ENCODE results near the gene TUBGCP6. TPM values are rescaled to one million over a fixed set of nuclear protein-coding genes. Genes with fewer than 3 reads are reported as not detected.

The TUBGCP6 gene
- total RNA-seq, 1 donor from 2014 or later, result 16.9 TPM

DNA sequence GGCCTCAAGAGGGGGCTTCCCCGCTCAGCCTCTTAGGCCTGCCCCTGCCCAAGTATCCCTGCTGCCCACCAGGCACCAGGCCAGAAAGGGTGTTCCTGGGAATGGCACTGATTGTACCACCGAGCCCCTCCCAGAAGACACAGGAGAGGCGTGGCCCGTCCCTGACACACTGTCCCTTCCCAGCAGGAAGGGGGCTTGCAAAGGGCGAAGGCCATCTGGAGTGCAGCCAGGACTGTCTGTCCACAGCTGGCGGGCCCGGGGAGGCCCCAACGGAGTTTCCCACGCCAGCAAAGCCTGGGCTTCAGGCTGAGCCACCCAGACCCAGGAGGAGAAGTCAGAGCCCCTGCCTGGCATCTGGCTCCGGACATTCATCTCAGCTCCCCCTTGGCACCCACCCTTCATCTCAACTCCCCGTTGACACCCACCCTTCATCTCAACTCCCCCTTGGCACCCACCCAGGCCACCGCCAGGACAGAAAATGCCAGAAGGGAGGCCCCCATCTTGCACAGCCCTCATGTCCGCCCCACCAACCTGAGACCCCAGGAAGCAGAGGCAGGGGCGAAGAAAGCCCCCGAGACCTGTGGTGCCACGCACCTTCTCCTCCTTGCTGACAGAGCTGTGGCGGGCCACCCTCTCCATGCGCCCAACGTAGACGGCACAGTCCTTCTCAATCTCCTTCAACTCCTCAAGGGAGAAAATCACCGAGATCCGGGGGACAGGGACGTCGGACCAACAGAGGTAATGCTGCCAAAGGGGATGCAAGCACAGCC, 19.4 kb downstream of the TUBGCP6 start:
- Histone ChIP-seq H3K4me1 (no peaks in the 10 kb centered on the region), H2AFZ (replicated peaks) (no peak overlapping the region), H3K36me3 (no peaks in the 10 kb centered on the region), H3K4me3 (no peak overlapping the region), H3K4me2 (no peak overlapping the region), H3K27ac (no peak overlapping the region), H3K27me3 (no peaks in the 10 kb centered on the region), H3K9ac (no peak overlapping the region), H4K20me1 (ENCODE audit: low read depth) (peaks cover 5% of the 10 kb centered on the region), H3F3A (ENCODE audit: low read depth) (no peaks in the 10 kb centered on the region), H3K9me3 (ENCODE audit: low read depth) (no peaks in the 10 kb centered on the region), H3K79me2 (ENCODE audit: low read depth) (no peaks in the 10 kb centered on the region)
- Mint-ChIP-seq H3K9me3 (no peaks in the 10 kb centered on the region), H3K4me3 (peak overlapping the region; percentile 43), H3K27ac (no peak overlapping the region), H3K36me3 (peaks cover 11% of the 10 kb centered on the region), H3K4me1 (no peaks in the 10 kb centered on the region), H3K27me3 (ENCODE audit: insufficient read depth, low read depth) (peaks cover 13% of the 10 kb centered on the region)
- DNase-seq (ENCODE audit: low spot score), result no peak
- TF ChIP-seq EZH2phosphoT487 (IDR thresholded peaks at IDR 0.05) (no peak), EZH2 (IDR thresholded peaks at IDR 0.05) (no peak)
- TF ChIP-seq, protein P1, sequence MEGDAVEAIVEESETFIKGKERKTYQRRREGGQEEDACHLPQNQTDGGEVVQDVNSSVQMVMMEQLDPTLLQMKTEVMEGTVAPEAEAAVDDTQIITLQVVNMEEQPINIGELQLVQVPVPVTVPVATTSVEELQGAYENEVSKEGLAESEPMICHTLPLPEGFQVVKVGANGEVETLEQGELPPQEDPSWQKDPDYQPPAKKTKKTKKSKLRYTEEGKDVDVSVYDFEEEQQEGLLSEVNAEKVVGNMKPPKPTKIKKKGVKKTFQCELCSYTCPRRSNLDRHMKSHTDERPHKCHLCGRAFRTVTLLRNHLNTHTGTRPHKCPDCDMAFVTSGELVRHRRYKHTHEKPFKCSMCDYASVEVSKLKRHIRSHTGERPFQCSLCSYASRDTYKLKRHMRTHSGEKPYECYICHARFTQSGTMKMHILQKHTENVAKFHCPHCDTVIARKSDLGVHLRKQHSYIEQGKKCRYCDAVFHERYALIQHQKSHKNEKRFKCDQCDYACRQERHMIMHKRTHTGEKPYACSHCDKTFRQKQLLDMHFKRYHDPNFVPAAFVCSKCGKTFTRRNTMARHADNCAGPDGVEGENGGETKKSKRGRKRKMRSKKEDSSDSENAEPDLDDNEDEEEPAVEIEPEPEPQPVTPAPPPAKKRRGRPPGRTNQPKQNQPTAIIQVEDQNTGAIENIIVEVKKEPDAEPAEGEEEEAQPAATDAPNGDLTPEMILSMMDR (IDR thresholded peaks at IDR 0.05), result no peak

DNA sequence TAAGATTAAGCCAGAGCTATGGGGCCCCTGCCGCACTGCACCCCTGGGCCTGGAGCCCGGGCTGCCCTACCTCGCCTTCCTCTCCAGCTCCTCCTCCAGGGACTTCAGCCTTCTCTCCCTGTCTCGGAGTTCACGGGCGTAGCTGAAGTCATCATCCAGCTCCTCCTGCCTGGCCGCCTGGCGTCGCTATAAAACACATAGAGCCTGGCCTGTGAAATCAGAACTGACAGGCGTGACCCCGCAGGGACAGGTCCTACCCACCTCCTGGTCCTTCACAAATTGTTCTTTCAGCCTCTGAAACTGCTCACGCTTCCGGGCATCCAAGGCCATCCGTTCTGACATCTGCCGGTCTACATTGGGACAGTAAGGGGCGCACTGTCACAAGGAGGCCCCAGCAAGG, 20.8 kb downstream of the TUBGCP6 start:
- Histone ChIP-seq H3K36me3 (no peaks in the 10 kb centered on the region), H3K4me2 (no peak overlapping the region), H3K79me2 (ENCODE audit: low read depth) (no peaks in the 10 kb centered on the region), H3F3A (ENCODE audit: low read depth) (no peaks in the 10 kb centered on the region), H3K9ac (no peak overlapping the region), H3K4me3 (no peak overlapping the region), H3K4me1 (no peaks in the 10 kb centered on the region), H2AFZ (replicated peaks) (no peak overlapping the region), H3K9me3 (ENCODE audit: low read depth) (no peaks in the 10 kb centered on the region), H3K27ac (no peak overlapping the region), H3K27me3 (no peaks in the 10 kb centered on the region), H4K20me1 (ENCODE audit: low read depth) (no peaks in the 10 kb centered on the region)
- Mint-ChIP-seq H3K4me1 (no peaks in the 10 kb centered on the region), H3K36me3 (peaks cover 6% of the 10 kb centered on the region), H3K9me3 (no peaks in the 10 kb centered on the region), H3K27ac (no peak overlapping the region), H3K27me3 (ENCODE audit: insufficient read depth, low read depth) (peaks cover 13% of the 10 kb centered on the region), H3K4me3 (peak overlapping the region; percentile 39)
- TF ChIP-seq EZH2phosphoT487 (IDR thresholded peaks at IDR 0.05), result no peak
- no peak for TF ChIP-seq EZH2 (IDR thresholded peaks at IDR 0.05)
- TF ChIP-seq, protein P1 (IDR thresholded peaks at IDR 0.05), result no peak
- no peak for DNase-seq (ENCODE audit: low spot score)

DNA sequence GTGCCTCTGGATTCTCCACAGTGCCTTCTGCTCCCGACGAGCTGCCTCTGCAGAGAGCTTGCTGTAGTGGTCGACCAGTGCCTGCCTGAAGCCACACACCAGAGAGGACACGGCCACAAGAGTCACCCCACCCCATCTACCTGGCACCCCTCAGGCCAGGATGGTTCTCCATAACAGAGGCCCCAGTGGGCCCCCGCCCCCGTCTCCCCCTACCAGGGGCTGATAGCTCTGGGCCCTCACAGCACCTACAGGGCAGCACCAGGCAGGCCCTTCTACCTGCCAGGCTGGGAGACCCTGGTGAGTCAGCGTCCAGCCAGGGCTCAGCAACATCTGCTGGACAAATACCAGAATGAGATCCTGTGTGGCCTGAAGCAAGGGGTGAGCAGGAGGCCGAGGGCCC, 22.3 kb downstream of the TUBGCP6 start:
- DNase-seq (ENCODE audit: low spot score), result no peak
- no peak overlapping the region for H2AFZ ChIP-seq (replicated peaks)
- no peak overlapping the region for H3K4me3 Mint-ChIP-seq
- no peaks in the 10 kb centered on the region for H3K27me3 ChIP-seq
- no peaks in the 10 kb centered on the region for H3F3A ChIP-seq (ENCODE audit: low read depth)
- no peak overlapping the region for H3K9ac ChIP-seq
- peaks cover 5% of the 10 kb centered on the region for H3K36me3 Mint-ChIP-seq
- H3K4me2 ChIP-seq, result no peak overlapping the region
- no peaks in the 10 kb centered on the region for H4K20me1 ChIP-seq (ENCODE audit: low read depth)
- H3K79me2 ChIP-seq (ENCODE audit: low read depth), result no peaks in the 10 kb centered on the region
- no peaks in the 10 kb centered on the region for H3K36me3 ChIP-seq
- H3K4me3 ChIP-seq, result no peak overlapping the region
- no peaks in the 10 kb centered on the region for H3K9me3 ChIP-seq (ENCODE audit: low read depth)
- no peaks in the 10 kb centered on the region for H3K4me1 ChIP-seq
- H3K27ac ChIP-seq, result no peak overlapping the region
- H3K4me1 Mint-ChIP-seq, result no peaks in the 10 kb centered on the region
- H3K27me3 Mint-ChIP-seq (ENCODE audit: insufficient read depth, low read depth), result peaks cover 8% of the 10 kb centered on the region
- H3K9me3 Mint-ChIP-seq, result no peaks in the 10 kb centered on the region
- H3K27ac Mint-ChIP-seq, result no peak overlapping the region
- TF ChIP-seq, protein P1 (IDR thresholded peaks at IDR 0.05), result no peak
- TF ChIP-seq EZH2phosphoT487 (IDR thresholded peaks at IDR 0.05), result no peak
- no peak for TF ChIP-seq EZH2 (IDR thresholded peaks at IDR 0.05)

Measured in neural progenitor cell (in vitro differentiated cells).